SU-DHL-6 (cell line): ENCODE data around the gene ZFAND3.
"Not testable (repeated sequence)": the region's sequence is repeated elsewhere in the genome, so short reads cannot be mapped to it uniquely, and the experiment has no call there.

Experiments used
- H2AFZ ChIP-seq: fragments of 200-600 bp; sonication (generic); 2 replicates; pipeline ENCODE4 v1.6.1; 2014; ENCODE audit warnings: low read depth, mild to moderate bottlenecking, moderate library complexity, mixed read lengths, antibody characterized with exemption, low read length; ENCODE audit not compliant: severe bottlenecking
- H3F3A ChIP-seq: fragments of 200-600 bp; shearing (Covaris generic); 2 replicates; pipeline ENCODE4 v1.6.0; 2016; ENCODE audit warnings: antibody characterized with exemption, mild to moderate bottlenecking; ENCODE audit not compliant: insufficient read depth
- H3K27ac ChIP-seq: fragments of 200-600 bp; sonication (generic); 2 replicates; pipeline ENCODE4 v1.5.1; 2016; ENCODE audit warnings: low read depth, mild to moderate bottlenecking, low read length, moderate library complexity, mixed read lengths
- H3K27me3 ChIP-seq: fragments of 200-600 bp; sonication (generic), shearing (Covaris generic); 2 replicates; pipeline ENCODE4 v1.6.0; 2014; ENCODE audit warnings: mild to moderate bottlenecking, low read length
- H3K36me3 ChIP-seq: fragments of 200-600 bp; sonication (generic); 2 replicates; pipeline ENCODE4 v1.6.1; 2014; ENCODE audit warnings: mild to moderate bottlenecking, low read length, mixed read lengths
- H3K4me2 ChIP-seq: fragments of 300-600, 200-600 bp; shearing (Covaris generic), sonication (generic); 2 replicates; pipeline ENCODE4 v1.6.0; 2014; ENCODE audit warnings: low read length, low read depth, mild to moderate bottlenecking; ENCODE audit not compliant: poor library complexity, severe bottlenecking
- H3K4me3 ChIP-seq: fragments of 200-600 bp; sonication (generic); 2 replicates; pipeline ENCODE4 v1.5.1; 2014; ENCODE audit warnings: antibody characterized with exemption, low read length, mild to moderate bottlenecking, mixed read lengths; ENCODE audit not compliant: insufficient read depth, poor library complexity, severe bottlenecking
- H3K79me2 ChIP-seq: fragments of 200-600 bp; sonication (generic); 2 replicates; pipeline ENCODE4 v1.6.1; 2014; ENCODE audit warnings: mild to moderate bottlenecking, low read length, moderate library complexity; ENCODE audit not compliant: insufficient read depth
- H3K9ac ChIP-seq: fragments of 200-600 bp; sonication (generic); 2 replicates; pipeline ENCODE4 v1.7.0; 2014; ENCODE audit warnings: mild to moderate bottlenecking, low read length
- H3K9me2 ChIP-seq: fragments of 200-600 bp; sonication (generic); replicated peaks from 2 replicates; pipeline ENCODE4 v1.6.1; 2014; ENCODE audit warnings: low read length; ENCODE audit not compliant: insufficient read depth
- H3K9me3 ChIP-seq: fragments of 200-600 bp; sonication (generic); 2 replicates; pipeline ENCODE4 v1.6.1; 2014; ENCODE audit warnings: low read length, mixed read lengths; ENCODE audit not compliant: insufficient read depth
- H4K20me1 ChIP-seq: fragments of 200-600 bp; sonication (generic); 2 replicates; pipeline ENCODE4 v1.6.1; 2014; ENCODE audit warnings: low read depth, mild to moderate bottlenecking, antibody characterized with exemption, low read length, moderate library complexity, mixed read lengths
- EZH2phosphoT487 ChIP-seq: fragments of 200-600 bp; sonication (generic), shearing (Covaris generic); conservative IDR thresholded peaks from 2 replicates; pipeline ENCODE4 v1.6.1; 2018; ENCODE audit warnings: mild to moderate bottlenecking, antibody characterized with exemption, low read length, moderate library complexity, mixed read lengths
- TF ChIP-seq, protein P1 (sequence below): fragments of 200-600 bp; sonication (generic); IDR thresholded peaks from one replicate; pipeline ENCODE4 v1.5.1; 2017; ENCODE audit warnings: antibody characterized with exemption, mild to moderate bottlenecking, low read length, moderate library complexity; ENCODE audit not compliant: insufficient read depth, poor library complexity, severe bottlenecking

The ZFAND3 gene

GRCh38 chr6:38045701-38046305, 226.3 kb downstream of the ZFAND3 start:
- no peaks in the 10 kb centered on the region for H3K79me2 ChIP-seq
- TF ChIP-seq, protein P1, sequence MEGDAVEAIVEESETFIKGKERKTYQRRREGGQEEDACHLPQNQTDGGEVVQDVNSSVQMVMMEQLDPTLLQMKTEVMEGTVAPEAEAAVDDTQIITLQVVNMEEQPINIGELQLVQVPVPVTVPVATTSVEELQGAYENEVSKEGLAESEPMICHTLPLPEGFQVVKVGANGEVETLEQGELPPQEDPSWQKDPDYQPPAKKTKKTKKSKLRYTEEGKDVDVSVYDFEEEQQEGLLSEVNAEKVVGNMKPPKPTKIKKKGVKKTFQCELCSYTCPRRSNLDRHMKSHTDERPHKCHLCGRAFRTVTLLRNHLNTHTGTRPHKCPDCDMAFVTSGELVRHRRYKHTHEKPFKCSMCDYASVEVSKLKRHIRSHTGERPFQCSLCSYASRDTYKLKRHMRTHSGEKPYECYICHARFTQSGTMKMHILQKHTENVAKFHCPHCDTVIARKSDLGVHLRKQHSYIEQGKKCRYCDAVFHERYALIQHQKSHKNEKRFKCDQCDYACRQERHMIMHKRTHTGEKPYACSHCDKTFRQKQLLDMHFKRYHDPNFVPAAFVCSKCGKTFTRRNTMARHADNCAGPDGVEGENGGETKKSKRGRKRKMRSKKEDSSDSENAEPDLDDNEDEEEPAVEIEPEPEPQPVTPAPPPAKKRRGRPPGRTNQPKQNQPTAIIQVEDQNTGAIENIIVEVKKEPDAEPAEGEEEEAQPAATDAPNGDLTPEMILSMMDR, result no peak
- TF ChIP-seq EZH2phosphoT487, result no peak
- no peak overlapping the region for H3K9ac ChIP-seq
- H3K36me3 ChIP-seq, result no peaks in the 10 kb centered on the region
- H3F3A ChIP-seq, result no peaks in the 10 kb centered on the region
- H3K9me2 ChIP-seq, result no peaks in the 10 kb centered on the region
- no peak overlapping the region for H3K4me3 ChIP-seq
- no peaks in the 10 kb centered on the region for H3K27me3 ChIP-seq
- 0 out of 2 replicates have a peak, but pooled peaks cover 3% of the 10 kb centered on the region for H4K20me1 ChIP-seq
- no peak overlapping the region for H3K27ac ChIP-seq
- H3K9me3 ChIP-seq, result no peaks in the 10 kb centered on the region
- no peak overlapping the region for H3K4me2 ChIP-seq
- H2AFZ ChIP-seq, result no peak overlapping the region

DNA sequence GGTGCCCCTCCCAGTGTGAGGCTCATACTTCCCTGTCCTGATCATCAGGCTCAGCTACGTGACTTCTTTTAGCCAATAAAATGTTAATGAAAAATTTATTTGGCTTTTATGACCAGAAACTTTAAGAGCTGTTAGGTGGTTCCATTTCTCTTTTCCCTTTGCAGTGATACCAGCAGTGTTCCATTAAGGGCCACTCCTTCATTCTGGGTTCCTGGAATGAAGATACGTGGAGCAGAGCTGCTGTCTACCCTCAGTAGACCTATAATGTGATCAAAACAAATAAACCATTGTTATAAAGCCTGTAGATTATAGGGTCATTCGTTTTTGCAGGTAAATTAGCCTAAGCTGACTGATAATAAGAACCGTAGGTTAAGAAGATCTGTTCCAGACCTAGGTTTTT, 228.0 kb downstream of the ZFAND3 start:
- H3K27me3 ChIP-seq, result no peaks in the 10 kb centered on the region
- peaks cover 8% of the 10 kb centered on the region; the same call in 1 of the 2 replicates for H4K20me1 ChIP-seq
- TF ChIP-seq, protein P1, result no peak
- TF ChIP-seq EZH2phosphoT487, result no peak
- H3F3A ChIP-seq, result no peaks in the 10 kb centered on the region
- no peak overlapping the region for H2AFZ ChIP-seq
- H3K9ac ChIP-seq, result no peak overlapping the region
- H3K36me3 ChIP-seq, result no peaks in the 10 kb centered on the region
- H3K4me3 ChIP-seq, result no peak overlapping the region
- H3K27ac ChIP-seq, result no peak overlapping the region
- H3K9me3 ChIP-seq, result no peaks in the 10 kb centered on the region
- no peaks in the 10 kb centered on the region for H3K79me2 ChIP-seq
- H3K4me2 ChIP-seq, result no peak overlapping the region
- H3K9me2 ChIP-seq, result no peaks in the 10 kb centered on the region

- not testable (repeated sequence) for H3K9me2 ChIP-seq, H3K79me2 ChIP-seq, H4K20me1 ChIP-seq, H3K4me2 ChIP-seq, H3K36me3 ChIP-seq, H3K27ac ChIP-seq, H3K4me3 ChIP-seq, H3K9me3 ChIP-seq, H3F3A ChIP-seq, H3K27me3 ChIP-seq, H3K9ac ChIP-seq, H2AFZ ChIP-seq
Measured at GRCh38 chr6:38049861-38050397, 230.4 kb downstream of the ZFAND3 start.

GRCh38 chr6:38051819-38052434, 232.4 kb downstream of the ZFAND3 start:
- Histone ChIP-seq H3K9me3 (no peaks in the 10 kb centered on the region), H3K36me3 (no peaks in the 10 kb centered on the region), H3K27me3 (no peaks in the 10 kb centered on the region), H3K27ac (no peak overlapping the region), H2AFZ (no peak overlapping the region), H3K4me2 (no peak overlapping the region), H4K20me1 (peaks cover 6% of the 10 kb centered on the region; the same call in 1 of the 2 replicates), H3F3A (no peaks in the 10 kb centered on the region), H3K79me2 (no peaks in the 10 kb centered on the region), H3K9me2 (no peaks in the 10 kb centered on the region), H3K4me3 (no peak overlapping the region), H3K9ac (no peak overlapping the region)
- no peak for TF ChIP-seq EZH2phosphoT487
- TF ChIP-seq, protein P1, result no peak
